Motor neuron (in vitro differentiated cells): Measurements from ENCODE around the gene GMPR2. TPM values are rescaled to one million over a fixed set of nuclear protein-coding genes. Genes with fewer than 3 reads are reported as not detected.
A peak's percentile ranks its signal among the peaks of the same experiment; 100 is the strongest.

Experiments used
- ATAC-seq, 8 experiments: fragments of 200-7000 bp; cut with Tn5 transposase; replicated peaks in 6 of 8; 2 replicates each; pipeline ENCODE4 v1.8.0; 2021; ENCODE audit warnings: mild to moderate bottlenecking in 8 of 8, moderate library complexity in 8 of 8
- H3K27ac ChIP-seq, 2 donors: fragments of 250-450 bp; sonication (Bioruptor Pico); 2 replicates each; pipeline ENCODE4 v1.9.0; 2021; ENCODE audit warnings: antibody characterized with exemption in 2 of 2, mild to moderate bottlenecking in 2 of 2, moderate library complexity in 1 of 2
- H3K4me1 ChIP-seq, 2 donors: fragments of 250-450 bp; sonication (Bioruptor Pico); replicated peaks in 1 of 2; 2 replicates each; pipeline ENCODE4 v1.6.1; 2021; ENCODE audit warnings: antibody characterized with exemption in 2 of 2, mild to moderate bottlenecking in 2 of 2, moderate library complexity in 1 of 2
- H3K4me3 ChIP-seq, 5 donors: fragments of 250-450 bp; sonication (Bioruptor Pico); 2 replicates each; pipeline ENCODE4 v1.9.0; 2021; ENCODE audit warnings: antibody characterized with exemption in 5 of 5, mild to moderate bottlenecking in 5 of 5, moderate library complexity in 4 of 5
- WGBS, 10 experiments: fragments of 450-650 bp; shearing (Covaris generic); methylation state at CpG; one replicate each; pipeline ENCODE4 v1.0.0; 2022; 5-methylcytosine and 5-hydroxymethylcytosine counted together
- in situ Hi-C, 9 experiments: fragments of 400-800 bp; cut with MboI; loops; one replicate each; pipeline ENCODE4 v1.15.0; 2021; ENCODE audit warnings: low sequenced_read_pairs in 9 of 9, low pct_unique_long_range_greater_than_20kb in 2 of 9; ENCODE audit not compliant: unreplicated experiment in 9 of 9
- total RNA-seq, 8 experiments: library from RNA; unstranded; fragments of 300-600 nt; gene quantifications; 2 replicates each; pipeline versions ENCODE4 v1.2.3 to v1.2.4, GENCODE V29; 2022

GMPR2 gene
- total RNA-seq, 8 experiments from 2014 or later = 46.7 to 87.8 (median 69.0) TPM

DNA sequence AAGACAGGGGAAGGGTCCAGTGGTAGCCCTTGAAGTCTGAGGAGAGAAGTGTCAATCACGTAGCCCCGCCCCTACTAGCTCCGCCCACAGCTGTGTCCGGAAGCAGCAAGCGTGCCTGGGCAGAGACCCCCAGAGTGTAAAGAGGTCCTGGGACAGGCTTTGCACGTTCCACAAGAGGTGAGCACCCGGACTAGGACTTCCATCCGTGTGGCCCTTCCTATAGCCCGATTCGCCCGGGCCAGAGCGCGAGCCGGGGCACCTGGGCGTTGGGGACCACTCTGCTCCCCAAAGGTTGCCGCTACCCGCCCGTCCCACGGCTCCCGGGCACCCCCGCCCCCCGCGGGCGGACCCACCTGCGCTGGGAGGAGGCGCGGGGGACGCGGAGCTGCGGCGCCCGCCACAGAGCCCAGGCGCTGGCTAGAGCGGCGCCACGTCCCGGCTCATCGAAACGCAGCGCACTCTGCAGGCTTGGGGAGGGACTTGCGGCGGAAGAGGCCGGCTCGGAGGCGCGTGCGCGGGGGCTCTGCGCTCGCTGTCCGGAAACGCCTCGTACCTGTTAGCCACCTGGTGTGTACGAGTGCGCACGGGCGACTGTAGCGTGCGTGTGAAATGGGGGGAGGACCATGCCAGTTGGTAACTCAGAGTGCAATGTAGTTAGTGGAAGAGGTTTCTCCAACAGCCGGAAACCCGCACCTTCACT lies 38.6 kb downstream of the GMPR2 start, which contains the start of gene RABGGTA:
RABGGTA (minus strand) TSS at position 464 of the 700 bp plus-strand sequence. CDS start 482 bp downstream, outside the sequence.
- peak within 1 kb of the TSS; percentile 74 to 95 (median 92) for H3K4me3 ChIP-seq
- 0 to 30% (median 0%) methylated on average over 1 to 2 of the region's 61 CpGs; no CpG with 5 or more reads in 7 of the 10 experiments for WGBS, 10 experiments
- peaks cover 0 to 2% of the 10 kb centered on the region in 2 donors for H3K4me1 ChIP-seq
- peak within 1 kb of the TSS; percentile 95 for H3K27ac ChIP-seq
- ATAC-seq = peak; percentile 94 to 98 (median 96)
- in situ Hi-C loops = no loop called here

- in situ Hi-C loops = no loop called here
- WGBS, 10 experiments = 0 to 14% (median 3%) methylated on average over 1 to 2 of the region's 3 CpGs; no CpG with 5 or more reads in 2 of the 10 experiments
- Histone ChIP-seq H3K4me3 (peak overlapping the region; percentile 74 to 95 (median 92)), H3K27ac (peak overlapping the region in 1 of 2 donors; percentile 95), H3K4me1 (peaks cover 0 to 2% of the 10 kb centered on the region in 2 donors)
- peak in 1 of 8 experiments; percentile 25 for ATAC-seq
These were observed 39.1 kb downstream of the GMPR2 start for GRCh38 chr14:24271834-24272263.

GRCh38 chr14:24272467-24272866 lies 39.7 kb downstream of the GMPR2 start:
- H3K4me3 ChIP-seq = no peak overlapping the region
- peaks cover 0 to 2% of the 10 kb centered on the region in 2 donors for H3K4me1 ChIP-seq
- H3K27ac ChIP-seq = no peak overlapping the region
- in situ Hi-C loops = no loop called here
- 75 to 100% (median 85%) methylated on average over 1 to 2 of the region's 2 CpGs; no CpG with 5 or more reads in 1 of the 10 experiments for WGBS, 10 experiments
- no peak for ATAC-seq

DNA sequence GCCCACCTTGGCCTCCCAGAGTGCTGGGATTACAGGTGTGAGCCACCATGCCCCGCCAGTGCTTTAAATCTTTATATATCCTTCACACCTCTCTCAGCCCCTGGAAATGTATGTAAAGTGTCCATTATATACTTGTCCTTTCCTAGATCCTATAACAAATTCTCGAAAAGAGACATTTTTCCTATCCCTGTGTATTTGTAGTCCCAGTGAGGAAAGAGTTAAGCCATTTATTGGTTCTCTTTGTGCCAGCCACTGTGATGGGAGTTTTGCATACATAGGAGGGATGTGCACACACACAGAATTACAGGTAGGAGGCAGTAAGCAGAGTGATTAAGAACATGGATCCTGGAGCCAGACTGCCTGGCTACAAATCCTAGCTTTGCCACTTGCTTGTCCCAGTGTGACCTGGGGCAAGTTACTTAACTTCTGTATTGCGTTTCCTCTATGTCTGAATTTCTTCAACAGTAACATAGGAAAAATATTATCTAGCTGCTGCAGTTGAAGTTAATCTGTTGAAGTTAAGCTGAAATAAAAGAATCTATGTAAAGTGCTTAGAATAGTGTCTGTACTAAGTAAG lies 40.8 kb downstream of the GMPR2 start:
- no peak for ATAC-seq
- in situ Hi-C loops = no loop called here
- no peak overlapping the region for H3K4me3 ChIP-seq
- peaks cover 0 to 2% of the 10 kb centered on the region in 2 donors for H3K4me1 ChIP-seq
- WGBS, 10 experiments = 80 to 100% (median 92%) methylated on average over 1 to 2 of the region's 3 CpGs; no CpG with 5 or more reads in 3 of the 10 experiments
- no peak overlapping the region for H3K27ac ChIP-seq

DNA sequence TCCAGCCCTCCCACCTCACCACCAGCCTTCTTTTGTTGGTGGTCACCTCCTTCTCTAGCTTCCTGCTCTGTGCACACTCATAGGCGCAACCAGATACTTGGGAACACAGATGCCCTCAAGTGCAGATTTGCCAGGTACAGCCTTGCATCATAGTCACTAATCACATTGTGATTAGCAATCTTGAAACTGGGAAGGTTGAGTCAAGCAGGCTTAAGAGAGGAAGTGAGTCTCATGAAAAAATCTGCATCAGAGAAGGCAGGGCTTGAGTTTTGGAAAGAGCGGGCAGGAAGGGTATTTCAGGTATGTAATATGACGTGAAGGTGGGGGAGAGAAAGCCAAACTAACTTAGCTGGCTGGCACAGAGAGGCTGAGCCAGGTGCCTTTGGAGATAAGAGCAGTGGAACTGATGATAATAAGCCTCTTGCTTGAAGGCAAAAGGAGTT lies 41.4 kb downstream of the GMPR2 start:
- Histone ChIP-seq H3K4me3 (no peak overlapping the region), H3K4me1 (peaks cover 0 to 2% of the 10 kb centered on the region in 2 donors), H3K27ac (no peak overlapping the region)
- WGBS, 10 experiments = 55 to 100% (median 92%) methylated on average over 1 to 3 of the region's 3 CpGs; no CpG with 5 or more reads in 3 of the 10 experiments
- ATAC-seq = no peak
- in situ Hi-C loops = no loop called here

DNA sequence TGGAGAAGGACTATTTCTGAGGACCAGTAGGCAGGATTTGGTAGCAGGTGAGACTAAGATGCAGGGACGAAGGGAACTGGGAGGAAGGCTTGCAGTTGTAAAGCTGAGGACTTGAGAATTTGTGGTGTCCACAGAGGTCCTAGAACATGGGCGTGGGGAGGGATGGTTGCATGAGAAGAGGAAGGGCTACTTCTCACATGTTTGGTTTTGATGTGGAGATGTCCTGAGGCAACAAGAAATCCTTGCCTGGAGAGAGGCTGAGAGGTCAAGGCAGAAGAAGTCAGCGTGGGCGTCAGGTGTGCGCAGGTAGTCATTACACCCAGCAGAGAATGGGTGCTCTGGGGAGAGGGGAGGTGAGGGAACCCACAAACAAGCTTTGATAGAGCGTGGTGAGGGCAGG lies 44.3 kb downstream of the GMPR2 start:
- H3K4me3 ChIP-seq = no peak overlapping the region
- no peak for ATAC-seq
- H3K27ac ChIP-seq = no peak overlapping the region
- in situ Hi-C loops = no loop called here
- H3K4me1 ChIP-seq = no peaks in the 10 kb centered on the region
- 60 to 100% (median 83%) methylated on average over 1 to 4 of the region's 6 CpGs; no CpG with 5 or more reads in 2 of the 10 experiments for WGBS, 10 experiments

DNA sequence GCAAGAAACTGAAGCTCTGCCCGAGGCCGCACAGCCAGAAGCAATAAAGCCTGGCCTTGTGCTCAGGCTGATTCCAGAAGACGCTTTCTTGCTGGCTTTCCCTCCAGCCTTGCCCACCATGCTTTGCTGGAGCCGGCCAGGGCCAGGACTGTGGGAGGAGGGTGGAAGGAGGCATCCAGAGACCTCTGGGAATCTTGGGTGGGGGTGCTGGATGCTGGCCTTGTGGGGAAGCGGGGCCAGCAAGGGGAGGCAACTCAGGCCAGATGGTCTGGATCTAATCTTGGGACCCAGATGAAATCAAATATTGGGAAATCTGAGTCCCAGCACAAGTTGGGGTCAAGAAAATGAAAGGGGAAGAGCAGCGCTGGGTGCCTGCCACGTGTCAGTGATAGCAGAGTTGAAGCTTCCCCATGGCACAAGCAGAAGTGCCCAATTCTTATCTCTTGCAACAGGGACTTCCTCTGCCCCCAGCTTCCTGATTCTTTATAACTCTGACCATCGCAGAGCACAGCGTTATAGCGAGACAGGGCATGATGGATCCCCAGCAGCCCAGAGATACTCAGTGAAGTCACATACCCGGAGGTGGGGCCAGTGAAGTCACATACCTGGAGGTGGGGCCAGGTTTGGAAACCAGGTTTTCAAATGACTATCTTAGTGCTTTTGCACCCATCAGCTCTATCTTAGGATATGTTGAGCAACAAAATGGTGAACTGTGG lies 45.0 kb downstream of the GMPR2 start:
- no peak overlapping the region for H3K4me3 ChIP-seq
- H3K27ac ChIP-seq = no peak overlapping the region
- no peaks in the 10 kb centered on the region for H3K4me1 ChIP-seq
- WGBS, 10 experiments = 45 to 92% (median 82%) methylated on average over 2 to 6 of the region's 11 CpGs; no CpG with 5 or more reads in 3 of the 10 experiments
- in situ Hi-C loops = no loop called here
- no peak for ATAC-seq

- in situ Hi-C loops = no loop called here
- no peak for ATAC-seq
- WGBS, 10 experiments = 71 to 100% (median 91%) methylated on average over 1 to 5 of the region's 5 CpGs; no CpG with 5 or more reads in 2 of the 10 experiments
- H3K4me3 ChIP-seq = no peak overlapping the region
- H3K27ac ChIP-seq = no peak overlapping the region
- H3K4me1 ChIP-seq = no peaks in the 10 kb centered on the region
These were observed 45.7 kb downstream of the GMPR2 start for GRCh38 chr14:24278424-24278823.

DNA sequence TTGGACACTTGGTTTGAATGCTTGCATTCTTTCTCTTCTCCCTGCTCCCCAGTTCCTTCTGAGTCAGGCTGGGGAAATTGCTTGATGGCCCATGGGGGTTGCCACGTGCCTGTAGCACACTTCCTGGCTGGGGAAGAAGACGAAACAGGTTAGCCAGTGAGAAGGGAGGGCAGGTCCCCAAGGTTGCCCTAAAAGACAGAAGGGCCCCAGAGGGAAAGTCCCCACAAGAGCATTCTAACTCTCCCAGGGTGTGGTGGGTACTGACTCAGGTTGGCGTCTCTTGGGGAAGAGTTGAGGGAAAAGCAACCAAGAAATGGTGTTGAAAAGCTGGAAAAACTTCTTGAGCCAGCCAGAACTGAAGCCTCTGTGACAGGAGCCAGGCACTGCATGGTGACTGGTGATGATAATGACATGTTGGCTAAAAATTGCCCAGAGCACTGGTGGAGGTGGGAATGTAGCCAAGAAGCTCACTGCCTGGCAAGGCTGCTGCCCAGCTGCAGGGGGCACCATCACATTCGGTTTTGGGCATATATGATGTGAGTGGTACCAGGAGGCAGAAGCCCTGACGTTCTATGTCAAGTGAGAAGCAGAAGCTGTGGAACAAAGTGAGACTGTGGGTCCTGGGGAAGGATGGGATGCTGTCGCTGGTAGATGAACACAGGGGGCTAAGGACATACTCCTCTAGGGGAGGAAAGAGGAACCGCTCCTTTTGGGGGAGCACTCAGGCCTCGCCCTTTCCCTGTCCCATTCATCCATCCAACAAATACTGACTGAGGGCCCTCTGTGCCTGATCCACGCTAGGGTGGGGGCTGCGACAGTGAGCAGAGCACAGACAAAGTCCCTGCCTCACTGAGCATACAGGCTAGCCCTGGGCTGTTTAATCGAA lies 46.8 kb downstream of the GMPR2 start:
- in situ Hi-C loops = no loop called here
- Histone ChIP-seq H3K27ac (no peak overlapping the region), H3K4me3 (no peak overlapping the region), H3K4me1 (no peaks in the 10 kb centered on the region)
- ATAC-seq = peak in 2 of 8 experiments; percentile 3 to 59
- 60 to 100% (median 76%) methylated on average over 1 to 6 of the region's 11 CpGs; no CpG with 5 or more reads in 4 of the 10 experiments for WGBS, 10 experiments

DNA sequence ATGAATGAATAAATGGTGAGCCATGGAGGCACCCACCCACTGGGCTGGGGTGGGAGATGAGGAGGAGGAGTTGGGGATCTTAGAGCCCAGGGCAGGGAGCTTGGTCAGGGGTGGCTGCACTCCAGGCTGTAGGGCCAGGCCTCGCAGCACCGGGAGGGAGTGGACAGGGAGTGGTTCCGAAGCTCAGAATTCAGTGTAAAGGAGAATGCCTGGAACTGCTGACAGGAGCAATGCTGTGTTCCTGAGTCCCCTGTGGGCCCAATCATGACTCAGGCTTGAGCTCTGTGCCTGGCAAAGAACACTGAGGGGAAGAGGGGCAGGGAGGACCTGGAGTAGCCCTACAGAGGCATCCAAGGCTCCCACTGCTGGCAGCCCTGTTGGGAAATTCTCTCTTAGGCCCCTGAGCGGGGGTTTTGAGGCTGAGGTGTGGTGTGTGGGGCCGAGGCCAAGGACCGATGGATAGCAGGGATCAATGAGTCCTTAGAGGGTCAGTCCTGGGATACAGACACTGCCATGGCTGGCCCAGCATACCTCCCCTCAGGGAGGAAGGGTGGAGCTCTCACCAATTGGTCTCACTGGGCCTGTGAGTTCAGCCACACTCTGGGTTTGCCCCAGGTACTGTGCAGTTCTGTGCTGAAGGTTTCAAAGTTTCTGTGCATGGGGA lies 48.2 kb downstream of the GMPR2 start:
- H3K27ac ChIP-seq = no peak overlapping the region
- ATAC-seq = peak in 2 of 8 experiments; percentile 91 to 94
- in situ Hi-C loops = no loop called here
- WGBS, 10 experiments = 50 to 100% (median 66%) methylated on average over 2 to 6 of the region's 6 CpGs; no CpG with 5 or more reads in 5 of the 10 experiments
- no peaks in the 10 kb centered on the region for H3K4me1 ChIP-seq
- H3K4me3 ChIP-seq = no peak overlapping the region

DNA sequence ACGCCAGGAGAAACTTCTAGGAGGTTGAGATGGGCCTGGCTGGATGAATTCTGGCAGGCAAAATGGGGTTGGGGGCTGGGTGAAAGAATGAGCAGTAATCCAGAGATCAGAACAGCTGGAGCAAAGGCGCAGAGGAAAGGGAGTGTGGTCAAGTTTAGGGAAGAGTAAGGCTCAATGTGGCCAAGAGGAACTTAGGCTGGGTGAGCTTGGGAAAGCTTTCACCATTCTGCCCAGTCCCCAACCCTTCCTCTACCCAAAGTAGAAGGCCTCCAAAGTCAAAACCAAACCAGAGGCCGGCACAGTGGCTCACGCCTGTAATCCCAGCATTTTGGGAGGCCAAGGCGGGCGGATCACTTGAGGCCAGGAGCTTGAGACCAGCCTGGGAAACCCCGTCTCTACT lies 48.9 kb downstream of the GMPR2 start:
- in situ Hi-C loops = no loop called here

DNA sequence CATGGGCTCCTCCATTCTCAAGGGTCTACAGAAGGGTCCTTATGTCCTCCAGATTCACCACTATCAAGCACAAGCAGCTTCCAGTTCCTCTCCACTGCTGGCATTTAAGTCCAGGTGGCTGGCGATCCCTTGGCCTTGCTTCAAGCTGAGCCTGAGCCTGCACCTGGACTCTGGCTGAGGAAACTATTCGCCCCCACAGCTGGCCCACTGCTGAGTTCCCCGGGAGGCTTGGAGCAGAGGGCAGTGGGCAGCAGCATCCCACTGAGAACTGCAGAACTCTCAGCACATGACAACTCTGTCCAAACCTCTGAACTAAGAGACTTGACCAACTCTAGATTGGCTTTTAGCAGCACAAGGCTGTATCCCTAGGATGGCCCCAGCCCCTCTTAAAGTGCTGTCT lies 50.0 kb downstream of the GMPR2 start:
- in situ Hi-C loops = no loop called here
- ATAC-seq = no peak
- no peak overlapping the region for H3K4me3 ChIP-seq
- 20 to 83% (median 58%) methylated on average over 1 to 3 of the region's 3 CpGs; no CpG with 5 or more reads in 4 of the 10 experiments for WGBS, 10 experiments
- H3K27ac ChIP-seq = no peak overlapping the region
- no peaks in the 10 kb centered on the region for H3K4me1 ChIP-seq

More for the DNA sequence above, 48.9 kb downstream of the GMPR2 start:
- no peaks in the 10 kb centered on the region for H3K4me1 ChIP-seq
- H3K4me3 ChIP-seq = no peak overlapping the region
- no peak overlapping the region for H3K27ac ChIP-seq
- 40 to 100% (median 83%) methylated on average over 1 to 5 of the region's 7 CpGs; no CpG with 5 or more reads in 1 of the 10 experiments for WGBS, 10 experiments
- no peak for ATAC-seq
